ENCODE data around the gene ZNF106.

ZNF106 gene

DNA sequence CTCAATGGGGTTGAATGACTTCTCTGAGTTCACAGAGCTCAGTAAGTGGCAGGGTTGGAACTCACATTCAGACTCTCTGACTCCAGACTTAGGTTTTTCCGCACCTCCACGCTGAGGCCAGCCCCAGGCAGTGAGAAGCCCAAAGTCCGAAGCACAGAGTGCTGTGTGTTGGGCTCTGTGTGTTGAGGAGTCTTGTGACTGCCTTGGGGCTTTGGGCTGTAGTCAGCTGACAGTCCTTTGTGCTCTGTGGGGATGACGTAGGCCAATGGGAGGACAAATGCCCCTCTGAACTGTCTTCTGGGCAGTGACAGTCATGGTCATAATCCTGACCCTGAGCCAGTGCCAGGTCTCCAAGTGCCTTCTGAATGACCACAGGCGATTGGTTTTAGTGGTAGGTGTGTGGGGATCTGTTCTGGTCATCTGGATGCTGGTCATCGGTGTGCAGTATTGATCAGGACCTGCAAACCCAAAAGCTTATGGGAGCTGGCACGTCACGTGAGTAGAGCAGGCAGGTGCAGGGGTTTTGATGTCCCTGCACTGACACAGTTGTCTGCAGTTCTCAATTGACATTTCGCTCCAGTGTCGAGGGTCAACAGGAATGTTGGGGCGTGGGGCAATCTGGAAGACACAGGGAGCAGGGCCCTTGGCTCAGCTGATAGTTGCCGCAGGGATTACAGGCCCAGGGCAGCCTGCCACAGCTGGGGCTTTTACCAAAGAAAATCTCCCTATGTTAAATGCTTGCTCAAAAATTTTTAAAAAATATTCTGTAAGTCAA, 86.3 kb downstream of the ZNF106 start:
- DNase-seq, result no peak

DNA sequence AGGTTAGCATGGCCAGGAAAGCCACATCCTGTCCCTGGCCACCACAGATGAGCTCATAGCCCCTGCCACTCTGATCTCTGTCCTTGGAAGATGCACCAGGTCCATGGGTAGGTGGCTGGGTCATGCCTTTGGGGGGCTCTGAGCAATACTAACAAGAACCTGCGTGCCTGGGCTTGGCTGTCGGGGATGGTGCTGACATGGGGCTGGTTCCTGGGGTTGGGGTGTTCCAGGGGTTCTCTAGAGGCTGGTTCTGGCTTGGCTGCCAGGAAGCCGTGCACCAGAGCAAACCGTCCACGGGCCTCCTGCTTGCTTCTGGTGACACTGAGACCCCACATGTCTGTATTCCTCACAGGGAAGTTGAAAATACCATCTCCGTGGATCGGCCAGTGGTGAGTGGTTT, 87.6 kb downstream of the ZNF106 start:
- DNase-seq, result no peak

DNA sequence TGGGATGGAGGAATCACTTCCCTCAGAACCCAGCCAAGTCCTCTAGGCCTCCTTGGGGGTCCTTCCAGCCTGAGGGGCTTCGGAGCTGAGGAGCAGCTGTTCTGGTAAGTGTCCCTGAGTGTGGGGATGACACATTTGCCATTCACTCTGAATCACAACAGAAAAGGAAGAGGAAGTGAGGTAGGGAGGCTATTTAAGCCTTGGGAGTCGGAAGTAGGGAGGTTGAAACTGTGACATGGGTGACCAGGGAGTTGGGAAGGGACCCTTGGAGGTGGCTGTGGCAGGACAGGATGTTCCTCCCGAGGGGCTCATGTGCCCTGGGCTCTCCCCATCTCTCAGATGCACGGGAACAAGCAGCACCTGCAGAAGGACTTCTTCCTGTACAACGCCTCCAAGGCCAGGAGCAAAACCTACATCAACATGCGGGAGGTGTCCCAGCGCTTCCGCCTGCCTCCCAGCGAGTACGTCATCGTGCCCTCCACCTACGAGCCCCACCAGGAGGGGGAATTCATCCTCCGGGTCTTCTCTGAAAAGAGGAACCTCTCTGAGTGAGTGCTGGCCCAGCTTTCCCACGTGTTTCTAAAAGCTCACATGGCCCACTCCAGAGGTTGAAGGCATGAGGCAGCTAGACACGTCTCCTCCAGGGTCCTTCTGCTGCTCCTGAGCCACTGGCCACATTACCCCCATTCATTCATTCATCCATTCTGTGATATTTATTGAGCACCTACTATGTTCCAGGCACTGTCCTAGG, 88.3 kb downstream of the ZNF106 start:
- DNase-seq, result no peak

DNA sequence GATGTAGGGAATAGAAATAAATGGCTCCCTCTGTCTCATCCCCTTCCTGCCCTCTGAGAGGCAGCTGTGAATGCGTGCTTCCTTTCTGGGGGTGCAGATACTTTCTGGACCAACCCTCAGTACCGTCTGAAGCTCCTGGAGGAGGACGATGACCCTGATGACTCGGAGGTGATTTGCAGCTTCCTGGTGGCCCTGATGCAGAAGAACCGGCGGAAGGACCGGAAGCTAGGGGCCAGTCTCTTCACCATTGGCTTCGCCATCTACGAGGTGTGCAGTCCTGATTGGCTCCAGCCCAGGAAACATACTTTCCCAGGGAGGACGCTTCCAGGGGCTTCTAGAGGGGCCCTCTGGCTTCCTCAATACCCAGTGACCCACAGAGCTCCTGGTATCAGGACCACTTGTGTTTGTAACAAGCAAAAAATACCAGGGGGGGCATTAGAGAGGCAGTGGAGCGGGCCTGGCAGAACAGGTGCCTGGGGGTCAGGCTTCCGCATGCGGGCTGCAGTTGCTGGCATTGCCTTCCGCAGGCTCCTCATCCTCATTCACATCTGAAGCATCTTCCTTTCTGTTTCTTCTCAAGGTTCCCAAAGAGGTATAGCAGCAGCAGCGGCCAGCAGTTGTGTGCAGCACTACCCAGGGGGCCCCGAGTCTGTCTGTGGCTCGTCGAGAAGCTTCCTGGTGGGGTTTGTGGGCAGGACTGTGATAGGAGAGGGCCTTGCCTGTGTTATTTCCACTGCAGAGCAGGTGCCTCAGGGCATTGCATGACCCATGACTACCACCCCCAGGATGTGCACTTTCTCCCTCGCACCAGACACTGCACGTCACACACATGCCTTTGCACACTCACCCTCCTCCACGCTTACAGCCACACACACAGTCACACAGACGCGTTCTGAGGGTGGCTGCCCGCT, 89.1 kb downstream of the ZNF106 start:
- no peak for DNase-seq

DNA sequence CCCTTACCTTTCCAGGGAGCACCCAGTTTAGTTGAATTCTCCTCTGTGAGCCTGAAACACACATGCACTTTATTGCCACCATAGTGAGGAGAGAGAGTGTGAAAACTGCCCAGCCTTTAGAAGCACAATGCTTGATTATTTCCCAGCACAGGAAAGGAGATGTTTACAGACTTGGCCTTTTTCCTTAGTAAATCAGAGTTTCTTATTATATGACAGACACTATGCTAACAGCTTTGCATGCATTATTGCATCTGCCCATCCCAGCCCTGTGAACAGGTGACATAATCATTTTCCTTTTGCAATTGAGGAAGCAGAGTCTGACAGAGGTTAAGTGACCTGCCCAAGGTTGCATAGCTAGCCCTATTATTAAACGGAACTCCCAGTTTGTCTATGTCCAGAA, 95.1 kb downstream of the ZNF106 start:
- DNase-seq, result no peak

DNA sequence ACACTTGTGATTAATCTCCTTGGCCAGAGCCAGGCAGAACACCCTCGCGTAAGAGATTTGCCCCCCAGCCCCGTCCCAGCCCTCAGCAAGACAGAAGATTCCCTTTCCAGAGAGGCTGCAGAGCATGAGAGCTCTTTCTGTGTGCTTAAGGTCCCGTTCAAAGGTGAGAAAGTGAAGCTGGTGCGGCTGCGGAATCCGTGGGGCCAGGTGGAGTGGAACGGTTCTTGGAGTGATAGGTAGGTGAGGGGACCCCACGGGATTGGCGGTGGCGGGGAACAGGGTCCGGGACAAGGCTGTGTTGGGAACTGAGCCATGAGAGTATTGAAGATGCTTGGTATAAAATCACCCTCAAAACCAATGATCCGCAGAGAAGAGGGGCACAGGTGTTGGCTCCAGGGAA, 96.8 kb downstream of the ZNF106 start:
- DNase-seq, result no peak

DNA sequence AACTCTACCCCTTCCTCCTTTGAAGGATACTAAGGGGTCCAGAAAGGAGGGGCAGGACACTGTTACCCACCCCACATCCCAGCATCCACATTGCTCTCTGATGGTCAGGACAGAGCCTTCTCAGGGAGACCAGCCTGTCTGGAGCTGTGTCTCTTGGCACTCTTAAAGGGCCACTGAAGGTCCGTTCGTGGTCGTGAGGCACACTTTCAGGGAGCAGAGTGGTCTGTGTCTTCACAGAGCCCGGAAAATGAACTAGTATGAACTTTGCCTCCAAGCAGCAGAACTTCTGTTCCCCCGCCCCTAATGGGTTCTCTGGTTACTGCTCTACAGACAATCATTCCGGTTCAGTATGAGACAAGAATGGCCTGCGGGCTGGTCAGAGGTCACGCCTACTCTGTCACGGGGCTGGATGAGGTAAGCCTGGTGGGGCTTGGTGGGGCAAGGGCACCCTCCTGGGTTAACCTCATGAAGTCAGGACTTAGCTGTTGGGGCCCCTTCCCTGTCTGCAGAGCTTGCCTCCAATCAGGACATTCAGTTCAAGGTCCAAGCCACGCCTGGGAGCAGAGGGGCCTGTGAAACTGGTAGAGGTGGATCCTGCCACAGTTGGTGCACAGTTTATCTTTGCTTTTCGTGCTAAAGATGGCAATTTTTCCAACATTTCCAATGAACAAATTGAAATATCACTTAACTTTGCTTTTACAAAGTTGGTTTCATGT, 98.5 kb downstream of the ZNF106 start:
- DNase-seq, result no peak

DNA sequence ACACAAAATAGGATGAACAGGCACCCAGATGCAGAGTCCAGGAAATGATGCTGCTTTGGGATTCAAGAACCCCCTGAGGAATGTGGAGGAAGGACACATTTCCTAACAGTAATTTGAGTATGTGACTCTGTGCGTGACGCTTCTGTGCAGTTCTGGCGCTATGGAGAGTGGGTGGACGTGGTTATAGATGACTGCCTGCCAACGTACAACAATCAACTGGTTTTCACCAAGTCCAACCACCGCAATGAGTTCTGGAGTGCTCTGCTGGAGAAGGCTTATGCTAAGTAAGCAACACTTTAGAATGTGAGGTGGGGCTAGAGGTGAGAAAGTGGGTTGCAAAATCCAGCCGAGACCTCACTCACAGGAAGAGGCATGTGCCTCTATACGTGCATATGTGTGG, 103.3 kb downstream of the ZNF106 start:
- no peak for DNase-seq

DNA sequence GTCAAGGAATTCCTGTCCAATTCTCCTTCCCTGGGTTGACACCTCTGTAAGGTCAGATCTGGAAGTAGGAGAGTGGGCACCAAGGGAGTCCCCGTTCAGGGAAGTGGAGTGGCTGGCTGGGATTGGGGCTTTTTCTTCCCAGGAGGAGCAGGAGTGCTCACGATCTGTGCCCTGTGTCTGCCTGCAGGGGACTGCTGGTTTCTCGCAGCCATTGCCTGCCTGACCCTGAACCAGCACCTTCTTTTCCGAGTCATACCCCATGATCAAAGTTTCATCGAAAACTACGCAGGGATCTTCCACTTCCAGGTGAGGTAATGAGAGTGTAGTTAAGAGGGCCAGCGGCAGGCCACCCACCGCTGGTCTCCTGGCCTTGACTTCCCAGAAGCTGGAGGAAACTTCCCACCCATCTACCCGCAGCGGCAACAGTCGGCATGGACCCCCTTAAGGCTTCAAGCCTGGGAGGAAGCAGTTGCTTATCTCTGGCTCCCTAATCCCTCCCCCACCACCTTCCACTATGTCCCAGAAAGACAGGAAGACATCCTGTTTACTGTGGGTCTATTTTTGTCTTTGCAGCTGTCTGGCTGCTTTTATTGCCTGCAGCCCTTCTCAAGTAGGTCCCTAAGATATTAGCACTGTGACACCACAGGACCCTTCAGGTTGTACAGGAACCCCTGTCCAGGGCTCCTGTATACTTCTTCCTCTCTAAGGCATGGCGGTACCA, 104.8 kb downstream of the ZNF106 start:
- no peak for DNase-seq

DNA sequence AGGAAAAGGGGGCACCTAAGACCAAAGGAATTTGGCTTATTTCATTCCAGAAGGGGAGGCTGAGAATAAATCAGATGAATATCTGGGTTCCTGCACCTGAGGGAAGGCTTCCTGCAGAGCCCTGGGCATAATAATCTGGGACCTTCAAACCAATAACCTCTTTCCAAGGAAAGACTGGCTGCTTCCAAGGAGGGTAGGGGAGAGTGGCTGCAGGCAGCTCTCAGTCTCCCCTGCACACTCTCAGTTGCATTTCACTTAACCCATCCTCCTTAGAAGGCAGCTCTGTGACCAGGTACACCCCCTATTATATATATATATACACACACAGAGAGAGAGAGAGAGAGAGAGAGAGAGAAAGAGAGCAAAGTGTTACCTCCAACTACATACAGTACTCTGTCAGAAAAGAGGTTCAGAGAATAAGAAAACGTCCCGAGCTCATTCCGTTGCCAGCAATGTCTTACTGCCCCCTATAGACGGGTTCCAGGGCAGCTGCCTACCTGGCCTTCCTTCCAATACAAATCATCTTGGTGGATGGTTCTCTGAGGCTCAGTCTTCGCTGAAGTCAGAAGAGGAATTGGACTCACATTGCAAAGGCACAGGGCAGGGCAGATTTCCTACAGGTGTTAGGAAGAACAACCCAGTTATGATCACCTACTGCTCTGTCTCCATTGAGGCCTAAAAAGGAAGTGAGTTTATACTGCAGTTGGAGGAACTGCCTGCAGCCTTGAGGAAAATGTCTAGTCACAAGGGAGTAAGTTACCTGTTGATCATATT, 105.5 kb downstream of the ZNF106 start:
- no peak for DNase-seq

DNA sequence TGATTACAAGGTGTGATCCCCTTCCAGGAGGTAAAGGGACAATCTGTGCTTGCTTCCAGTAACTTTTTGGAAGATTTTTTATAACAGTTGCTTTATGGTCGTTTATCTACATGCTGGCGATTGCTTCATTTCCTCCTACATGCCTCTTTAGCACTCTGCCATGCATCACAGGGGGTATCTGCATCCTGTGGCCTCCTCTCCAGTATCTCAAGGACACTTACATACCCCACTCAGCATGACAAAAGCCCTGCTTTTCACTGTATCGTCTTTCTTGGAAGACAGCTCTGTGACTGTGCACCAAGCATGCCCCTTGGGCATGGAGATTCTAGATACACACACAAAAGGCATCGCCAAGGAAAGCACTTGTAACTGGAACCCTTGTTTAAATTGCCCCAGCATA, 106.3 kb downstream of the ZNF106 start:
- no peak for DNase-seq

DNA sequence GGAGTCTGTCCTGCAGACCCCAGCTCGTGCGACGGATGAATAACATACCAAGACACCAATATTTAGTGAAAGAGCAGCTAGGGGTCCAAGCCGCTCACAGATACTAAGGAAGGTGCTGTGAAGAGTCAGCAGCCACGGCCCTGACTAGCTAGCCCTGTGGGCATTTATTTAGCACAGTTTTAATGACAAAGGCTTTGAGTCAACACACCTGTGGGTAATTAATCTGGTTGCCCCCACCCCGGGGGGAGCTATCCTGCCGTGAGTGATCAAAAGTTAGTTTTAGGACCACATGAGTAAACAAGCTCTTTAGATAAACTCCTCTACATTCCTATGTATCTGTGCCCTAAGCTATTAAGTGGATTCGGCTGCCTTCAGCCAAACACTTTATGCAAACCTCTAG, 112.9 kb downstream of the ZNF106 start:
- DNase-seq, result no peak

DNA sequence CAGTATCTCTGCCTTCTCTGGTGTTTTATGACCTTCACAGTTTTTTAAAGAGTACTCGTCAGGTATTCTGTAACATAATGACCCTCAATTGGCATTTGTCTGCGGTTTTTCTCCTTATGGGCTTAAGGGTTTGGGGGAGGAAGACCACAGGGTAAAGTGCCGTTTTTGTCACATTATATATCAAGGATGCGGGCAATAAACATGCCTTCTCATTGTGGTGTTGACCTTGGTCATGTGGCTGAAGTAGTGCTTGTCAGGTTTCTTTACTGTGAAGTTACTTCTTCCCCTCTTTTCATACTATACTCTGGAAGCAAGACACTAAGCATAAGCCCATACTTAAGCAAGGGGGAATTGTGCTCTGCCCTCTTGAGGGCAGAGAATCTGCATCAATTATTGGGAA, 115.0 kb downstream of the ZNF106 start:
- no peak for DNase-seq

DNA sequence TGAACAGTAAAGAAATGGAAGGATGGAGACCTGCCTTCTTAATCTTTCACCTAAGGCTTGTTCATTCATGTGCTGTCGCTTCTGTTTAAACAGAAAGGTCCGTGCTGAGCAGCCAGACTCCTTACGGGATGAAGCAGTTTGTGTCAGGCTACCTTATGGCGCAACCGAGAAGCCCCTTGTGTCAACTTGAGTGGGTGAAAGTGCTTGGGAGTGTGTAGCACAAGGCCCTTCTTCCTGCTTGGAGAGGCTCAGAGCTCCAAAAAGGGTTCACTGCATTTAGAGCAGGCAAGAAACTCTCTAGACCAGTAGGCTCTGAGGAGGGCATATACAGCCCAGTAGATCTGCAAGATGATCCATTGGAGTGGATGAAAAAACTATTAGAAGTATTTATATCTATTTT, 115.7 kb downstream of the ZNF106 start:
- no peak for DNase-seq

DNA sequence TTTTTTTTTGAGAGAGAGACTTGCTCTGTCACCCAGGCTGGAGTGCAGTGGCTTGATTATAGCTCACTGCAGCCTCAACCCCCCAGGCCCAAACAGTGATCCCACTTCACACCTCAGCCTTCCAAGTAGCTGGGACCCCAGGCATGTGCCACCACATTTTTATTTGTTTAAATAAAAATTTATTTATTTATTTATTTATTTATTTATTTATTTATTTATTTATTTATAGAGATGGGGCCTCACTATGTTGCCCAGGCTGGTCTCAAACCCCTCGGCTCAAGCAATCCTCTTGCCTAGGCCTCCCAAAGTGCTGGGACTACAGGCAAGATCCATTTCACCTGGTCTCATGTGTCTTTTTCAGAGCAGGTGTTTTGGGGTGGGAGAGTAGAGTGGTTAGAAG, 116.1 kb downstream of the ZNF106 start:
- DNase-seq, result no peak

DNA sequence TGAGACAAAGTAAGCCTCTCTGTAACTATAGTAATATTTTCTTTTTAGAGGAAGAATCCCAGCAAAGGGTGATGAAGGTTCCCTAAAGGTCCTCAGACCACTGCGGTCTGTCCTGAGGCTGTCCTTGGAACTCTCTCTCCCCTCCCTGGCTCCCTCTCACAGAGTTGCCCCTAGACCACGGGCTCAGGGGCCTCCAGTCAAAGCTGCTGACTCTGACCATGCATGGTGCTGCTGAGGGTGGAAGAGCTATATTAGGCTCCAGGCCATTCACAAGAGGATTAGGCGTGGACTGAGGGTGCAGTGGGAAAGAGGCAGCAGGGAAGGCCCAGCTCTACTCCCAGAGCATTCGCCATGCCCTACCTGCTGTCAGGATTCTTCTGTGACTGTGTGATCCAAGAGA, 117.0 kb downstream of the ZNF106 start:
- DNase-seq, result no peak

DNA sequence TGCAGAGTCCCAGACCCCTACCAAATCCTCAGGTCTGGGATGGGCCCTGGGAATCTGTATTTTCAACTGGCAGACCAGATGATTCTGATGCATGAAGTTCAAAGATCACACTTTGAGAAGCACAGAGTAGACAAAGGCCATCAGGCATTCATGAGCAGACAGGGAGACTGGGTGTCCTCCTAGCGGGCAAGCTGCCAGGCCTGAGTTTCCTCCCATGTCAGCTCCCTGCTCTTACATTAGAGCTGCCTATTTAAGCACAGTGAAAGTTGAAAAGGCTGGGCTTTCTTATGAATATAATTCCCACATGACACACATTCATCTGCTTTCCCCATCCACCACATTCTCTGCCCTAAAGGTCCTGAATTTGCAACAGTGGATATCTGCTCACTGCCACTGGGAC, 117.7 kb downstream of the ZNF106 start:
- no peak for DNase-seq

DNA sequence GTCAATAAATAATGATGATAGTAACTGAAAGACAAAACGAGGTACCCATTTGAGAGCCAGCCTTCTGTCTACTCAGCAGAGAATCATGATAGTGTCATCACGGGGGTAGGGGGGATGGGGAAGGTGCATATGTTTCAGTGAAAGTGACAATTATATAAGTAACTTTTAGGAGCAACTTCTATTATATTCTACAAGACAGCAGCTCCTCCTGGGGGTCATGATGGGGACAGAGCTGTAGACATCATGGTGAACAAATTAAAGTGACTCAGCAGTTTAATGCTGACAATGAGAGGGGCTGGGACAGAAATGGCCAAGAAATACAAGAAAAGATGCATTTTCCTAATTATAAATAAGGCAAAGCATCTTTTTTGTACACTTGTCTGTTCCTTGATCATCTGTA, 119.8 kb downstream of the ZNF106 start:
- DNase-seq, result no peak

DNA sequence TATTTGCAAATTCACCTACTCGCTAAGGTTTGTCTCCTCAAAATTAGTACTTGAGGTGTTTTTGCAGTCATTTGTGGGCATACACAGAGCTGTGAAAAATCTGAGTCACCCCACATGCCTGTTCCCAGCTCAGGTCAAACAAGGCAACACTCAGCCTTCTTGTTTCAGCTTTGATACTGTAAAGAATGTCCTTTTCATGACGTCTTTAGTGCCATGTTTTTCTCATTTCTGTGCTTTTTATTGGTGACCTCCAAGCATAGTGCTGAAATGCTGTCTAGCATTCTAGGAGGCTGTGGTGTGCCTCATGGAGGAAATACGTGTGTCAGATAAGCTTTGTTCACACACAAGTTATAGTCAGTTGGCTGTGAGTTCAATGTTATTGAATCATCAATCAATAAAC, 122.8 kb downstream of the ZNF106 start:
- no peak for DNase-seq

DNA sequence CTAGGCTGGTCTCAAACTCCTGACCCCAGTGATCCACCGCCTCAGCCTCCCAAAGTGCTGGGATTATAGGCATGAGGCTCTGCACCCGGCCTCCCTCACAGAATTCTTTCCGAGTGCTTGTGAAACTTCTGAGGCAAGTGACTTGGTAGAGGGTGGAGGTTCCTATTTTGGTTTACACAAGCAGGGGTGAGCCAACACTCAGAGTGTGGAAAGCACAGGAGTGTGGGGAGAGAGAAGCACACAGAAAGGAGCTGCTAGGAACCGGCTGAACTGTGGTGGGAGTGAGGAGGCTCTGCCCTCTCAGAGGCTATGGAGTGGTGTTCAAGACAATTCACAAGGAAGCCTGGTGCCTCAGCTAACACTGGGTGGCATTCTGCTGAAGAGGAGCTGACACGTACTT, 123.9 kb downstream of the ZNF106 start:
- no peak for DNase-seq

DNA sequence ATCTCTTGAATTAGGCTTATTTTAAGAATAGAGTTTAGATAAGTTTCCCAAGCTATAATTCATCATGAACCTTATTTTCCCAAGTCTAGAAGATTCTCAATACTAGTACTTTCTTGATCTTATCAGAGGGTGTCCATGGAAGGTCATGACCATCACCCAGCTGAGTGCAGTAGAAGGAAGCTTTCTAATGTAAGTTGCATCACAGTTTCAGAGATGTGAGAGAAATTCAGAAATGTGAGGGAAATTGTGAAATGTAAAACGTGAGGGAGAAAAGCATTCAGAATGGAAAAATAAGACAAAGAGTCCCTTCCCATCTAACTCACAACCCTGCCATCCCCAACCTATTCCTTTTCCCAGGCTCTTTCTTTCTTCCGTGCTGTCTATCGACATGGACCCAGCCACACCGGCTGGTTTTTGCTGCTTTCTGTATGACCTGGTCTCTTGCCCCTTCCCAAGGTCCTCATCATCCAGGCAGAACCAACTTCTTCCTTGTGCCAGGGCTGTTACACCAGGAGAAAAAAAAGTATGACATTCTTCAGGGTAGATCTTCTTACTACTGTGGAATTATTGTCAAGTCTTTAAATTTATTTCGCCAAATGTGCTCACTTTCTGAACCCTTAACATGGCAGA, 124.9 kb downstream of the ZNF106 start:
- no peak for DNase-seq
